ENCODE data around the gene PGAP3. TPM values are rescaled to one million over a fixed set of nuclear protein-coding genes. Genes with fewer than 3 reads are reported as not detected.

PGAP3 gene
- total RNA-seq (2022; extraction: Qiagen RNA extraction; ENCODE audit: low read depth): 6.7 to 8.9 TPM (median 7.8 TPM) in 5 replicates

GRCh38 chr17:39687546-39688474, at the start of gene PGAP3:
Gene PGAP3, minus strand, starts transcription at chr17:39688057. Its CDS starts 43 bp downstream, at chr17:39688014.

GRCh38 chr17:39730095-39730921, 42.5 kb upstream of the PGAP3 start, which contains the start of gene MIEN1:
Gene MIEN1, minus strand, starts transcription at chr17:39730532. Its CDS starts 37 bp downstream, at chr17:39730495.

GRCh38 chr17:39699818-39700147, 11.9 kb upstream of the PGAP3 start, which contains the start of gene ERBB2:
Gene ERBB2, plus strand, starts transcription at chr17:39700064. Its CDS starts 175 bp downstream, at chr17:39700239.

GRCh38 chr17:39667945-39668924, 19.6 kb downstream of the PGAP3 start, which contains the start of gene PNMT:
Gene PNMT, plus strand, starts transcription at chr17:39668453. Its CDS starts 23 bp downstream, at chr17:39668476.

GRCh38 chr17:39664581-39665561, 23.0 kb downstream of the PGAP3 start, which contains the start of gene TCAP:
Gene TCAP, plus strand, starts transcription at chr17:39665349. Its CDS starts 11 bp downstream, at chr17:39665360.

GRCh38 chr17:39636927-39637736, 50.7 kb downstream of the PGAP3 start, which contains the start of gene STARD3:
Gene STARD3, plus strand, starts transcription at chr17:39637144. Its CDS starts 16,388 bp downstream, at chr17:39653532.

GRCh38 chr17:39626171-39627046, 61.4 kb downstream of the PGAP3 start, which contains the start of gene PPP1R1B:
Gene PPP1R1B, plus strand, starts transcription at chr17:39626952. Its CDS starts 441 bp downstream, at chr17:39627393.

Other genes with a start within 250 kb of the PGAP3 start
- 27.1 to 38.2 TPM (median 33.3 TPM) in 5 replicates for gene MED1, start 236.8 kb downstream of the PGAP3 start, total RNA-seq (2022; extraction: Qiagen RNA extraction; ENCODE audit: low read depth)
- 34.5 to 41.9 TPM (median 38.5 TPM) in 5 replicates for gene CDK12, start 226.6 kb downstream of the PGAP3 start, total RNA-seq (2022; extraction: Qiagen RNA extraction; ENCODE audit: low read depth)
- 0.03 TPM in 1 of 5 replicates, not detected in the others for gene NEUROD2, start 80.1 kb downstream of the PGAP3 start, total RNA-seq (2022; extraction: Qiagen RNA extraction; ENCODE audit: low read depth)
- gene PPP1R1B, start 61.1 kb downstream of the PGAP3 start, total RNA-seq (2022; extraction: Qiagen RNA extraction; ENCODE audit: low read depth): 0.03 TPM in 1 of 5 replicates, not detected in the others
- 41.4 to 64.8 TPM (median 59.5 TPM) in 5 replicates for gene STARD3, start 50.9 kb downstream of the PGAP3 start, total RNA-seq (2022; extraction: Qiagen RNA extraction; ENCODE audit: low read depth)
- gene TCAP, start 22.7 kb downstream of the PGAP3 start, total RNA-seq (2022; extraction: Qiagen RNA extraction; ENCODE audit: low read depth): 0.64 to 1.7 TPM (median 1.1 TPM) in 5 replicates
- gene PNMT, start 19.6 kb downstream of the PGAP3 start, total RNA-seq (2022; extraction: Qiagen RNA extraction; ENCODE audit: low read depth): not detected in 5 replicates
- gene ERBB2, start 12.0 kb upstream of the PGAP3 start, total RNA-seq (2022; extraction: Qiagen RNA extraction; ENCODE audit: low read depth): 28.0 to 38.1 TPM (median 32.9 TPM) in 5 replicates
- 89.4 to 104 TPM (median 92.7 TPM) in 5 replicates for gene MIEN1, start 42.5 kb upstream of the PGAP3 start, total RNA-seq (2022; extraction: Qiagen RNA extraction; ENCODE audit: low read depth)
- gene GRB7, start 49.9 kb upstream of the PGAP3 start, total RNA-seq (2022; extraction: Qiagen RNA extraction; ENCODE audit: low read depth): 4.1 to 7.6 TPM (median 6.6 TPM) in 5 replicates
- gene IKZF3, start 176.3 kb upstream of the PGAP3 start, total RNA-seq (2022; extraction: Qiagen RNA extraction; ENCODE audit: low read depth): not detected in 5 replicates
- not detected in 5 replicates for gene ZPBP2, start 180.1 kb upstream of the PGAP3 start, total RNA-seq (2022; extraction: Qiagen RNA extraction; ENCODE audit: low read depth)
- 2.5 to 3.6 TPM (median 2.9 TPM) in 5 replicates for gene GSDMB, start 230.6 kb upstream of the PGAP3 start, total RNA-seq (2022; extraction: Qiagen RNA extraction; ENCODE audit: low read depth)
- gene ORMDL3, start 239.5 kb upstream of the PGAP3 start, total RNA-seq (2022; extraction: Qiagen RNA extraction; ENCODE audit: low read depth): 36.9 to 44.8 TPM (median 42.1 TPM) in 5 replicates
- not detected in 5 replicates for gene LRRC3C, start 239.7 kb upstream of the PGAP3 start, total RNA-seq (2022; extraction: Qiagen RNA extraction; ENCODE audit: low read depth)

Data from A549 treated with CpdA at 1 μM for 4 hours (cell line).